Activated T-cell treated with anti-CD3 and anti-CD28 coated beads, Interleukin-2, amount 50 U/mL, for 72 hours (primary cell): ENCODE data around the gene AP5S1. TPM values are rescaled to one million over a fixed set of nuclear protein-coding genes. Genes with fewer than 3 reads are reported as not detected.

ENCODE experiments used
- ATAC-seq, 2 donors: fragments of 150-1000 bp; cut with Tn5 transposase; replicated peaks in 1 of 2; 2 replicates each; pipeline ENCODE4 v1.10.0; 2021; ENCODE audit warnings: moderate library complexity in 2 of 2, mild to moderate bottlenecking in 1 of 2
- DNase-seq, 2 donors: peaks; one replicate each; pipeline ENCODE4 v3.0.0; 2021 to 2022; ENCODE audit warnings: mixed read lengths in 1 of 2
- H3K27ac Mint-ChIP-seq: one replicate; pipeline ENCODE4 v1.8.0; 2022; ENCODE audit warnings: mild to moderate bottlenecking, moderate library complexity, mixed read lengths
- H3K27me3 Mint-ChIP-seq: one replicate; pipeline ENCODE4 v1.8.0; 2022; ENCODE audit warnings: low read depth, mixed read lengths
- H3K36me3 Mint-ChIP-seq, 2 donors: one replicate each; pipeline ENCODE4 v1.8.0; 2022; ENCODE audit warnings: mixed read lengths in 2 of 2, mild to moderate bottlenecking in 1 of 2; ENCODE audit not compliant: insufficient read depth in 2 of 2
- H3K4me1 Mint-ChIP-seq: one replicate; pipeline ENCODE4 v1.8.0; 2022; ENCODE audit warnings: low read depth, mixed read lengths
- H3K4me3 Mint-ChIP-seq, 2 donors: one replicate each; pipeline ENCODE4 v1.8.0; 2022; ENCODE audit warnings: mild to moderate bottlenecking in 2 of 2, mixed read lengths in 2 of 2, moderate library complexity in 2 of 2
- H3K9me3 Mint-ChIP-seq, 2 donors: one replicate each; pipeline ENCODE4 v1.8.0; 2022; ENCODE audit warnings: mixed read lengths in 2 of 2
- total RNA-seq, 2 donors: library from RNA; stranded (reverse); gene quantifications; one replicate each; pipeline ENCODE4 v1.2.3, GENCODE V29; 2022

AP5S1 gene
- total RNA-seq, 2 donors from 2014 or later: 10.3 to 13.7 TPM

GRCh38 chr20:3797226-3797545 lies 23.2 kb upstream of the AP5S1 start:
- DNase-seq (no peak), ATAC-seq (no peak)
- Mint-ChIP-seq H3K4me3 (peak overlapping the region; percentile 94 to 96), H3K4me1 (peaks cover 52% of the 10 kb centered on the region), H3K27ac (peak overlapping the region; percentile 95), H3K36me3 (peaks cover 8 to 19% of the 10 kb centered on the region in 2 donors), H3K27me3 (no peaks in the 10 kb centered on the region), H3K9me3 (no peaks in the 10 kb centered on the region)

- peak overlapping the region; percentile 94 to 96 for H3K4me3 Mint-ChIP-seq
- peak; percentile 31 to 38 for ATAC-seq
- no peaks in the 10 kb centered on the region for H3K9me3 Mint-ChIP-seq
- no peaks in the 10 kb centered on the region for H3K27me3 Mint-ChIP-seq
- peaks cover 57% of the 10 kb centered on the region for H3K4me1 Mint-ChIP-seq
- DNase-seq: peak; percentile 57 to 58
- peaks cover 10 to 24% of the 10 kb centered on the region in 2 donors for H3K36me3 Mint-ChIP-seq
- peak overlapping the region; percentile 95 for H3K27ac Mint-ChIP-seq
Measured at GRCh38 chr20:3797592-3798372, 22.6 kb upstream of the AP5S1 start.

DNA sequence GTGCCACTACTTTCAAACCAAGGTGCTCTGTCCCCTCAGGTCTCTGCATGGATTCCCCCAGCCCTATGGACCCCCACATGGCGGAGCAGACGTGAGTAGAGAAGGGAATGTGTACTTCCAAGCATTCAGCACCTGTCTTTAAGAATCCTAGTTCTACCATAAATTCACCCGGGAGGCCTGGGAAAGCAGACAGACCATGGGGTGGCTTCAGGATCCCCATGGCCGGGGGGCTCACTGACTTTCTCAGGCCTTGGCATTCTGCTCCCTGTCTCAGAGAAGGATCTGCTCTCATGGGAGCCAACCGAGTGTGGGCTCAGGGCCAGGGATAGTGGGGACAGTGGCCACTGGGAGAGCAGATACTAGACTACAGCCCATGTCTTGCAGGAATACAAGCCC lies 22.0 kb upstream of the AP5S1 start:
- Mint-ChIP-seq H3K4me3 (peak overlapping the region; percentile 94 to 96), H3K36me3 (peaks cover 10 to 27% of the 10 kb centered on the region in 2 donors), H3K27ac (peak overlapping the region; percentile 95), H3K27me3 (no peaks in the 10 kb centered on the region), H3K9me3 (no peaks in the 10 kb centered on the region), H3K4me1 (peaks cover 60% of the 10 kb centered on the region)
- DNase-seq: no peak
- no peak for ATAC-seq

- Mint-ChIP-seq H3K4me1 (peaks cover 65% of the 10 kb centered on the region), H3K27me3 (no peaks in the 10 kb centered on the region), H3K27ac (peak overlapping the region; percentile 95), H3K4me3 (peak overlapping the region; percentile 94 to 96), H3K9me3 (no peaks in the 10 kb centered on the region), H3K36me3 (peaks cover 10 to 31% of the 10 kb centered on the region in 2 donors)
- no peak for DNase-seq
- no peak for ATAC-seq
Measured at GRCh38 chr20:3798908-3799248, 21.5 kb upstream of the AP5S1 start.

DNA sequence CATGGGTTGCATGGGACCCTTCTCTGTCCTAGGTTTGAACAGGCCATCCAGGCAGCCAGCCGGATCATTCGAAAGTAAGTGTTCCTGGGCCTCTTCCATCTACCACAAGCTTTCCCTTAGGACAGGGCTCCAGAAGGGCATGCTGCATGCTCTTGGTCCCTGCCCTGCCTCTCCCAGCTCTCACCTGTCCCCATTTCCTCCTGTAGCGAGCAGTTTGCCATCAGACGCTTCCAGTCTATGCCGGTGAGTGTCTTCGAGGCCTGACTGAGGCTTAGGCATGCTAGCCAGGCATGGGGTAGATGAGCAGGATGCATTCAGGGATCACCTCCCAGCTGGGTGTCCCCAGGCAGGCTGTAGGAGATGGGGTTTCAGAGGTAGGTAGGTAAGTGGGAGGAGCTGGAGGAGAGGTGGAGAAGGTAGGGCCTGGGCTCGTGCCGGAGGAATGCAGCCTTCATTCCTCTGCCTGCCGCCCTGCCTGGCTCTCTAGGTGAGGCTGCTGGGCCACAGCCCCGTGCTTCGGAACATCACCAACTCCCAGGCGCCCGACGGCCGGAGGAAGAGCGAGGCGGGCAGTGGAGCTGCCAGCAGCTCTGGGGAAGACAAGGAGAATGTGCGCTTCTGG lies 20.0 kb upstream of the AP5S1 start:
- ATAC-seq (no peak), DNase-seq (no peak)
- H3K4me1 Mint-ChIP-seq: peaks cover 65% of the 10 kb centered on the region
- H3K4me3 Mint-ChIP-seq: peak overlapping the region; percentile 12 to 33
- H3K36me3 Mint-ChIP-seq: peaks cover 11 to 37% of the 10 kb centered on the region in 2 donors
- peak overlapping the region; percentile 9 for H3K27ac Mint-ChIP-seq
- no peaks in the 10 kb centered on the region for H3K27me3 Mint-ChIP-seq
- no peaks in the 10 kb centered on the region for H3K9me3 Mint-ChIP-seq

DNA sequence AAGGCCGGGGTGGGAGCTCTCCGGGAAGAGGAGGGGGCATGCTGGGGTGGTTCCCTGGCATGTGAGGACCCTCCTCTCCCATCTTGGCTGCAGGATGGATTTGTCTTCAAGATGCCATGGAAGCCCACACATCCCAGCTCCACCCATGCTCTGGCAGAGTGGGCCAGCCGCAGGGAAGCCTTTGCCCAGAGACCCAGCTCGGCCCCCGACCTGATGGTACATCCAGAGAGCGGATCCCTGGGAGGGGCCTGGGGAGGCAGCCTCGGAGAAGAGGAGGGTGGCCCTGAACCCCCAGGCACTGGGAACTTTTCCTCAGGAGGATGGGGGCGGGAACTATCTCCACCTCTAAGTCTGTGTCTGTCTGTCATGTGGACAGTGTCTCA lies 19.5 kb upstream of the AP5S1 start:
- Mint-ChIP-seq H3K36me3 (peaks cover 11 to 40% of the 10 kb centered on the region in 2 donors), H3K27ac (peak overlapping the region; percentile 17), H3K4me1 (peaks cover 62% of the 10 kb centered on the region), H3K9me3 (no peaks in the 10 kb centered on the region), H3K27me3 (no peaks in the 10 kb centered on the region), H3K4me3 (no peak overlapping the region)
- DNase-seq (no peak), ATAC-seq (no peak)

DNA sequence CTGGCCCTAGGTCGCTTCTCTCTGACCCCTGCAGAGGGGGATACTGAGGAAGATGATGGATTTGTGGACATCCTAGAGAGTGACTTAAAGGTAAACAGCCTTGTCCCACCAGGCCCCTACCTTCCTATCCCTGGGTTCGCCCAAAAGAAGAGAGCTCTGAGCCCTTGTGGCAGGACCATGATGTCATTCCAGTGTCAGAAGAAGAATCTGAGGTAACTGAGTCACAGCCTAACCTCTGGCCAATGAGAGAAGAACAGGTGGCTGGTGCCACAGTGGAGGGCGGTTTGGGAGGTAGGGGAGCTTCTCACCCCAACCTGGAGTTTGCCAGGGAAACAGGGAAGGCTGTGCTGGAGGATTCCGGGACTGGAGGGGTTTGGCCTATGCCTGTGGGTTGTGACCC lies 19.0 kb upstream of the AP5S1 start:
- peaks cover 11 to 40% of the 10 kb centered on the region in 2 donors for H3K36me3 Mint-ChIP-seq
- H3K27ac Mint-ChIP-seq: peak overlapping the region; percentile 51
- peak; percentile 9 to 38 for ATAC-seq
- H3K4me3 Mint-ChIP-seq: no peak overlapping the region
- no peaks in the 10 kb centered on the region for H3K27me3 Mint-ChIP-seq
- no peaks in the 10 kb centered on the region for H3K9me3 Mint-ChIP-seq
- peaks cover 62% of the 10 kb centered on the region for H3K4me1 Mint-ChIP-seq
- no peak for DNase-seq

GRCh38 chr20:3801846-3802245 lies 18.5 kb upstream of the AP5S1 start:
- no peaks in the 10 kb centered on the region for H3K27me3 Mint-ChIP-seq
- no peak overlapping the region for H3K27ac Mint-ChIP-seq
- H3K4me1 Mint-ChIP-seq: peaks cover 63% of the 10 kb centered on the region
- H3K4me3 Mint-ChIP-seq: no peak overlapping the region
- no peaks in the 10 kb centered on the region for H3K9me3 Mint-ChIP-seq
- DNase-seq (no peak), ATAC-seq (no peak)
- peaks cover 11 to 40% of the 10 kb centered on the region in 2 donors for H3K36me3 Mint-ChIP-seq

GRCh38 chr20:3802524-3803239 lies 17.7 kb upstream of the AP5S1 start:
- H3K9me3 Mint-ChIP-seq: no peaks in the 10 kb centered on the region
- H3K36me3 Mint-ChIP-seq: peaks cover 11 to 38% of the 10 kb centered on the region in 2 donors
- H3K4me3 Mint-ChIP-seq: no peak overlapping the region
- no peaks in the 10 kb centered on the region for H3K27me3 Mint-ChIP-seq
- H3K27ac Mint-ChIP-seq: peak overlapping the region; percentile 45
- ATAC-seq (no peak), DNase-seq (no peak)
- H3K4me1 Mint-ChIP-seq: peaks cover 63% of the 10 kb centered on the region

DNA sequence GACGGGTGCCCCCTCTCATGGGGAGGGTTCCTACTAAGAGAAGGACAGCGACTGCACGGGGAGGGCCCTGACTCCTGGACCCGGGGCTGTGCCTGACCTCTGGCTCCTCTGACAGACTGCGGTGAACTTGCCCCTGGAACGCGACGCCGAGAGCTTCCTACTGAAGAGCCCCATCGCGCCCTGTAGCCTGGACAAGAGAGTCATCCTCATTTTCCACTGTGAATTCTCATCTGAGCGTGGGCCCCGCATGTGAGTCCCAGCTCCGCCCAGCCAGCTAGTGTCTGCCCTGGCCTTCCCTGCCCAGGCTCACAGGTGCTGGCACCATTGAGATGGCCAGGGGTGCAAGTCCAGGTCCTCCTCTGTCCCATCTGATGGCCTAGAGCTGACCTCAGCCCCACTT lies 17.1 kb upstream of the AP5S1 start:
- H3K36me3 Mint-ChIP-seq: peaks cover 11 to 34% of the 10 kb centered on the region in 2 donors
- H3K27ac Mint-ChIP-seq: no peak overlapping the region
- no peaks in the 10 kb centered on the region for H3K9me3 Mint-ChIP-seq

GRCh38 chr20:3803854-3804253 lies 16.5 kb upstream of the AP5S1 start:
- no peak for DNase-seq
- no peak for ATAC-seq
- H3K27me3 Mint-ChIP-seq: no peaks in the 10 kb centered on the region
- H3K27ac Mint-ChIP-seq: no peak overlapping the region
- peaks cover 51% of the 10 kb centered on the region for H3K4me1 Mint-ChIP-seq
- H3K9me3 Mint-ChIP-seq: no peaks in the 10 kb centered on the region
- no peak overlapping the region for H3K4me3 Mint-ChIP-seq
- peaks cover 9 to 31% of the 10 kb centered on the region in 2 donors for H3K36me3 Mint-ChIP-seq

More for the DNA sequence above, 17.1 kb upstream of the AP5S1 start:
- H3K4me1 Mint-ChIP-seq: peaks cover 57% of the 10 kb centered on the region
- no peak overlapping the region for H3K4me3 Mint-ChIP-seq
- ATAC-seq (no peak), DNase-seq (no peak)
- H3K27me3 Mint-ChIP-seq: no peaks in the 10 kb centered on the region

DNA sequence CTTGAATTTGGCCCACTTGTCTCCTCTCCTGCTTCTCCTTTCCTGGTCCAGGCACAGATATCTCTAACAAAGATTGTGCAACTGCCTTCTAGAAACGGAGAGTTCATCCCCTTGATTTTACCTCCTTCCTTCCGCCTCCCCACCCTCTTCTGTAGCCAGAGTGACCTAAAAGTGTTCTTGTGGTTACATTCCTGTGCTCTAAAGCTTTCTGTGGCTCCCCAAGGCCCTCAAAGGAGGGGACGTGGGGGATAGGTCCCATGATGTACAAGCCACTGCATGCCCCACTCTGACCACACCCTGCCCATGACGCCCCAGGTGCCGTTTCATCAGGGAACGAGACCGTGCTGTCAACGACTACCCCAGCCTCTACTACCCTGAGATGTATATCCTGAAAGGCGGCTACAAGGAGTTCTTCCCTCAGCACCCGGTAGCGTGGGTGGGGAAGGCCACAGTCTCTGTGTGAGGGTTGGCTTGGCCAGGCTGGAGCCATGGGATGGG lies 16.0 kb upstream of the AP5S1 start:
- no peak for DNase-seq
- H3K4me3 Mint-ChIP-seq: no peak overlapping the region
- peaks cover 9 to 29% of the 10 kb centered on the region in 2 donors for H3K36me3 Mint-ChIP-seq
- no peak overlapping the region for H3K27ac Mint-ChIP-seq
- no peaks in the 10 kb centered on the region for H3K27me3 Mint-ChIP-seq
- no peaks in the 10 kb centered on the region for H3K9me3 Mint-ChIP-seq
- H3K4me1 Mint-ChIP-seq: peaks cover 47% of the 10 kb centered on the region
- ATAC-seq: no peak

DNA sequence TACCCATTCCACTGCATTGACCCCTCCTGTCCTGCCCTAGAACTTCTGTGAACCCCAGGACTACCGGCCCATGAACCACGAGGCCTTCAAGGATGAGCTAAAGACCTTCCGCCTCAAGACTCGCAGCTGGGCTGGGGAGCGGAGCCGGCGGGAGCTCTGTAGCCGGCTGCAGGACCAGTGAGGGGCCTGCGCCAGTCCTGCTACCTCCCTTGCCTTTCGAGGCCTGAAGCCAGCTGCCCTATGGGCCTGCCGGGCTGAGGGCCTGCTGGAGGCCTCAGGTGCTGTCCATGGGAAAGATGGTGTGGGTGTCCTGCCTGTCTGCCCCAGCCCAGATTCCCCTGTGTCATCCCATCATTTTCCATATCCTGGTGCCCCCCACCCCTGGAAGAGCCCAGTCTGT lies 15.6 kb upstream of the AP5S1 start:
- Mint-ChIP-seq H3K27me3 (no peaks in the 10 kb centered on the region), H3K4me3 (no peak overlapping the region), H3K9me3 (no peaks in the 10 kb centered on the region), H3K36me3 (peaks cover 9 to 29% of the 10 kb centered on the region in 2 donors), H3K4me1 (peaks cover 43% of the 10 kb centered on the region), H3K27ac (no peak overlapping the region)
- no peak for ATAC-seq
- no peak for DNase-seq
